Adipose tissue (tissue), 3 donors: Measurements from ENCODE around the gene TIGD1. TPM values are rescaled to one million over a fixed set of nuclear protein-coding genes. Genes with fewer than 3 reads are reported as not detected.
A peak's percentile ranks its signal among the peaks of the same experiment; 100 is the strongest.
"Not testable (repeated sequence)": the region's sequence is repeated elsewhere in the genome, so short reads cannot be mapped to it uniquely, and the experiment has no call there.

Source experiments
- H3K27ac ChIP-seq: one replicate; pipeline ENCODE4 v1.5.1; 2013; ENCODE audit warnings: low read depth, low read length
- WGBS, 3 donors: extraction: QIAGEN DNeasy Blood & Tissue Kit; methylation state at CpG; one replicate each; pipeline ENCODE4 v1.1.7; 2013; 5-methylcytosine and 5-hydroxymethylcytosine counted together
- polyA plus RNA-seq, 3 donors: library from polyadenylated mRNA; stranded (reverse); fragments of 200-250 nt; gene quantifications; one replicate each; pipeline ENCODE4 v1.2.3, GENCODE V29; 2013
- donor health status: healthy with polysubstance abuse.
- donor health status: Bipolar disorder and iron deficiency.
- donor health status: healthy.

The TIGD1 gene
- polyA plus RNA-seq, 3 donors = 1.2 to 1.4 (median 1.3) TPM

- H3K27ac ChIP-seq = no peak overlapping the region
Observed at GRCh38 chr2:232573771-232574435, 23.5 kb upstream of the TIGD1 start.

GRCh38 chr2:232573042-232573441 lies 22.7 kb upstream of the TIGD1 start:
- no peak overlapping the region for H3K27ac ChIP-seq

More at GRCh38 chr2:232573771-232574435, 23.5 kb upstream of the TIGD1 start:
- WGBS, 3 donors = 93 to 97% (median 93%) methylated on average over 8 of the region's 8 CpGs

DNA sequence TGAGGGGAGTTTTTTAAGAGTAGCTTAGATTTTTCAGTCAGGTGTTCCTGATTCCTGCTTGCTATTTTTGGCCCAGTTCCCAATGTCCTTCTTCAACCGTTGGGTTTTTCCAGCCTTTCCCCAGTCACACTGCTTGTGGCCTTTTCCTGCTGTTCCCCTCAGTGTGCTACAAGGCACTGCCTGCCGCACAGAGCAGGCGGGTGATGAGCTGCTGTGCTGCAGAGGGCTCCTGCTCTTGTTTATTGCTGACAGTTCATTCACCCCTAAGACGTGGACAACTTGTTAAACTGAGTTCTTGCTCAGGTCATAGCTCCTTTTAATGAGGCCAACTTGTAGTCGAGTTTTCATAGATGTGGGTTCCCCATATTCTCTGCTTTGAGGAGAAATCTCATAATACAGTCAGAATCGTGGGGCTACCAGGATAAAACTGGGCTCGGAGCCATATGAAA lies 20.7 kb upstream of the TIGD1 start:
- WGBS, 3 donors = 71 to 79% (median 73%) methylated on average over 7 of the region's 7 CpGs
- H3K27ac ChIP-seq = no peak overlapping the region

GRCh38 chr2:232570481-232570880 lies 20.1 kb upstream of the TIGD1 start:
- WGBS, 3 donors = 95 to 96% (median 96%) methylated on average over 6 of the region's 6 CpGs
- H3K27ac ChIP-seq = not testable (repeated sequence)

DNA sequence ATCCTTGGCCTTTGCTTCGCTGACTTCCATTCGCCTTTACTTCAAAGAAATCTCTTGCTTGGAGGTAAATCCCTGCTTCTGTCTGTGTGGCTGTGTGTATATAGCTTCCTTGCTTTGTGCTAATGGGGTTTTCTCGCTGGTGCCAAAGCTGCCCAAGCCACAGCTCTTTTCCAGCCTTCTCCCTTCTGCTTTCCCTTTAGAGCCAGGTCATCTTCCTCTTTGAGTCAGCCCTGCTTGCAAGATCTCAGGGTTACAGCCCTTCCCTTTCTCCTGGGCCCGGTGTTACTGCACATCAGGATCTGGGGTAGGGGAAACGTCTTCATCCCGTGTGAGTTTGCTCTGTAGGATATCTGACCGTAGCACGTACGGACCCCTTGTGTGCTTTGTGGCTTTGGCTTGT lies 19.2 kb upstream of the TIGD1 start:
- H3K27ac ChIP-seq = no peak overlapping the region
- 93 to 96% (median 94%) methylated on average over 9 of the region's 9 CpGs for WGBS, 3 donors

- no peak overlapping the region for H3K27ac ChIP-seq
- 66 to 82% (median 68%) methylated on average over 5 of the region's 5 CpGs for WGBS, 3 donors
Observed at GRCh38 chr2:232568161-232568560, 17.8 kb upstream of the TIGD1 start.

DNA sequence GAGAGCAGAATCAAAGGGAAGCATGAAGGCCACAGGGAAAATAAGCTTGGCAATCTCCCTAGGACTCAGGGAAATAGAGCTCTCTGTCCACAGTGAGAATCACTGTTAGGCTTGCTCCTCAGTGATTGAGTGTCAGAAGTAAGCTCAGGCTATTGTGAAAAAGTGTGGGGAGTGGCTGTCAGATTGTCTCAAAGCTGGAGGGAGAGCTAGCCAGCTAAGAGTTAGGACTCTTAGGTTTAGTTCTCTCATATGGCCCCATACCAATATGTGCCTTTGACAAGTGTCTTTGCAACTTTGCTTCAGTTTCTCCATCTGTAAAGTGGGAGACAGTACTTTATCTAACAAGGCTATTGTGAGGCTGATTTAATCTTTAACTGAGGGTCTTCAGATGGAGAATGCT lies 17.4 kb upstream of the TIGD1 start:
- H3K27ac ChIP-seq = no peak overlapping the region

DNA sequence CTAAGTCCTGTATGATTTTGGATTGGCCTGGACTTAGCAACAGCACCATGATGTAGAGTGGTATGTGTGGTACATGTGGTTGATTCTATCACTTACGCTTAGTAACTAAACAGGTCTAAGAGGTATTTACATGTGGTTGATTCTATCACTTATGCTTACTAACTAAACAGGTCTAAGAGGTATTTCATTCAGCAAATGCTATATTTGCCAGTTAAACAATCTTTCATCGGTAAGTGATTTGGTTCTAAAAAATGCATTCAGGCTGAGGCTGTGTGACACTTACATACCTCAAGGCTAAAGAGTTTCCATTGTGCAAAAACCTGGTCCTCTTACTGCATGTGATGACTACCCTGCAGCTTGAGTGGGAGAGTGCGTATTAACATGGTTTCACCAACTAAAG lies 13.2 kb upstream of the TIGD1 start:
- H3K27ac ChIP-seq = no peak overlapping the region
- 45 to 66% (median 61%) methylated on average over 3 of the region's 3 CpGs for WGBS, 3 donors

GRCh38 chr2:232562515-232563151 lies 12.3 kb upstream of the TIGD1 start:
- 82 to 90% (median 85%) methylated on average over 8 of the region's 8 CpGs for WGBS, 3 donors
- H3K27ac ChIP-seq = no peak overlapping the region

GRCh38 chr2:232556426-232556825 lies 6.1 kb upstream of the TIGD1 start:
- 76 to 81% (median 80%) methylated on average over 3 of the region's 3 CpGs for WGBS, 3 donors
- H3K27ac ChIP-seq = no peak overlapping the region

- 90 to 93% (median 92%) methylated on average over 4 of the region's 4 CpGs for WGBS, 3 donors
- H3K27ac ChIP-seq = no peak overlapping the region
Observed at GRCh38 chr2:232551776-232552175, 1.4 kb upstream of the TIGD1 start.

GRCh38 chr2:232551250-232551638 lies 887 bp upstream of the TIGD1 start:
- WGBS, 3 donors = 7 to 9% (median 8%) methylated on average over 7 of the region's 7 CpGs
- peak overlapping the region; percentile 94 for H3K27ac ChIP-seq

- no peak overlapping the region for H3K27ac ChIP-seq
- 31 to 40% (median 38%) methylated on average over 21 of the region's 21 CpGs for WGBS, 3 donors
Observed at GRCh38 chr2:232549655-232550353, 553 bp downstream of the TIGD1 start.

DNA sequence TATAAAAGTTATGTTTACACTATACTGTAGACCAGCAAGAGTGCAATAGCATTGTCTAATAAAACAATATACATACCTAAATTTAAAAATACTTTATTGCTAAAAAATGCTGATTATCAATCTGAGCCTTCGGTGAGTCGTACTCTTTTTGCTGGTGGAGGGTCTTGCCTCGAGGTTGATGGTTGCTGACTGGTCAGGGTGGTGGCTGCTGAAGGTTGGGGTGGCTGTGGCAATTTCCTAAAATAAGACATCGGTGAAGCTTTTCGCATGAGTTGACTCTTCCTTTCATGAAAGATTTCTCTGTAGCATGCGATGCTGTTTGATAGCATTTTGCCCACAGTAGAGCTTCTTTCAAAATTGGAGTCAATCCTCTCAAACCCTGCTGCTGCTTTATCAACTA lies 2.4 kb downstream of the TIGD1 start:
- no peak overlapping the region for H3K27ac ChIP-seq
- 93 to 99% (median 94%) methylated on average over 6 of the region's 6 CpGs for WGBS, 3 donors

- H3K27ac ChIP-seq = no peak overlapping the region
- 84 to 89% (median 87%) methylated on average over 16 to 17 of the region's 17 CpGs for WGBS, 3 donors
Observed at GRCh38 chr2:232545511-232546375, 4.6 kb downstream of the TIGD1 start.

GRCh38 chr2:232544674-232545073 lies 5.7 kb downstream of the TIGD1 start:
- no peak overlapping the region for H3K27ac ChIP-seq
- 92 to 95% (median 93%) methylated on average over 6 of the region's 6 CpGs for WGBS, 3 donors

DNA sequence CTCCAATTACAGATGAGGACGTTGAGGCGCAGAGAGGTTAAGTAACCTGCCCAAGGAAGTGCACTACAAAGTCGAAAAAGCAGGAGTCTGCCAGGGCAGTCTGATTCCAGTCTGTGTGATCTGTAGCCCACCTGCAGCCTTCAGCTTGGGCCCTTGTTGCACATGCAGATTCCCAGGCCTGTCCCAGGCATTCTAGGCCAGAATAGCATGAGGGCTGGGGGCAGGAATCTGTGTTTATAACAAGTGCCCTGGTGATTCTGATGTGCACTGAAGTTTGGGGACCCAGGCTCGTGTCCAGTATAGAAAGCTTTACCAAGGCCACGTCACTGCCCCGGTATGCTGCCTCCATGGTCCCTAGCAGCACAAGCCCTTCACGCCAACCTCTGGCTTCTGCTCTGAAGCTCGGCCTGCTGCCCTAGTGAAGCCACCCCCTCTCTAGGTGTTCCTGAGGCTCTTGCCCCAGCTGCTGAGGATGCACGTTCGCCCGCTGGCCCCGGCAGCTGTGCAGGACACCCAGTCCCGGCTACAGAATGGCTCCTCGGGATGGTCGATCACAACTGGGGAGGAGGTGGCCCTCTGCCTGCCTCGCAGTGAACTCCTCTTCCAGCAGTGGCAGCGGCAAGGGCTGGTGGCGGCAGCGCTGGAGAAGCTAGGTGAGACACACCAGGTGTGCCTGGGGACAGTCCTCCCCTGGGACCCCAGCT lies 6.3 kb downstream of the TIGD1 start:
- 90 to 92% (median 92%) methylated on average over 19 of the region's 19 CpGs for WGBS, 3 donors

DNA sequence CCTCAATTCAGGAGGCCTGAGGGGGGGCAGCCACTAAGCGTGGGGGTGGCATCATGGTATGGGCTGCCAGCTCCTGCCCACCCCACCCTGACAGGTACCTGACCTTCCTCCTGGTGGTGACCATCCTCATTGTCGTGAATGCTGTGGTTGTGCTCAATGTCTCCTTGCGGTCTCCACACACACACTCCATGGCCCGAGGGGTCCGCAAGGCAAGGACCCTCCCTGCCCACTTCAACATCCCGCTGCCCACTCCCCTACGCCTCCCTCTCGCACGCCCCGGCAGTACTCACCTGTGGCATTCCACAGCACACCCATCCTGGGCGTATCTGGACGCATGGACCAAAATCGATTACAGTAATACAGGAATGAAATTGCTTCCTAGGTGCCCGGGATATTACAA lies 6.9 kb downstream of the TIGD1 start:
- 89 to 98% (median 94%) methylated on average over 13 to 14 of the region's 14 CpGs for WGBS, 3 donors

More for the DNA sequence above, 6.3 kb downstream of the TIGD1 start:
- H3K27ac ChIP-seq = no peak overlapping the region

More for the DNA sequence above, 6.9 kb downstream of the TIGD1 start:
- H3K27ac ChIP-seq = no peak overlapping the region
